GM10266 (cell line): ENCODE results near the gene ZNF618.

Experiments used
- DNase-seq: peaks from one replicate; pipeline ENCODE4 v3.0.0; 2012; ENCODE audit errors: extremely low spot score
- CTCF ChIP-seq: IDR thresholded peaks from 2 replicates; pipeline ENCODE4 v1.5.1; 2012; ENCODE audit warnings: mild to moderate bottlenecking, low read depth; ENCODE audit not compliant: control insufficient read depth, insufficient read depth; ENCODE audit errors: missing control alignments

ZNF618 gene

GRCh38 chr9:113910036-113910639 is 34.0 kb downstream of the ZNF618 start:
- no peak for TF ChIP-seq CTCF
- DNase-seq: no peak

- DNase-seq: no peak
- no peak for TF ChIP-seq CTCF
These were observed 35.9 kb downstream of the ZNF618 start for GRCh38 chr9:113911850-113912557.

- no peak for DNase-seq
- TF ChIP-seq CTCF: no peak
These were observed 36.7 kb downstream of the ZNF618 start for GRCh38 chr9:113912816-113913215.

- DNase-seq: no peak
- TF ChIP-seq CTCF: no peak
These were observed 37.5 kb downstream of the ZNF618 start for GRCh38 chr9:113913426-113914195.

GRCh38 chr9:113914517-113914916 is 38.4 kb downstream of the ZNF618 start:
- no peak for TF ChIP-seq CTCF
- DNase-seq: no peak

GRCh38 chr9:113915817-113916434 is 39.8 kb downstream of the ZNF618 start:
- DNase-seq: no peak
- no peak for TF ChIP-seq CTCF

- no peak for DNase-seq
- no peak for TF ChIP-seq CTCF
These were observed 40.8 kb downstream of the ZNF618 start for GRCh38 chr9:113916931-113917330.
